IMR-90 (cell line): ENCODE data around the gene TRIM62. TPM values are rescaled to one million over a fixed set of nuclear protein-coding genes. Genes with fewer than 3 reads are reported as not detected.

Experiments used
- ATAC-seq: fragments of 200-7000 bp; cut with Tn5 transposase; 2 replicates; pipeline ENCODE4 v1.9.1; 2020; ENCODE audit warnings: low read depth, mild to moderate bottlenecking, moderate library complexity
- BruUV-seq: library from RNA; stranded (reverse); fragments of 400-500 nt; replicated peaks from 2 replicates; lab custom pipeline; 2021; lab: Mats Ljungman, UMichigan
- CTCF ChIA-PET: fragments of 300-600 bp; formaldehyde crosslinking; extraction: SDS; loops from one replicate; lab custom pipeline; 2021; ENCODE audit warnings: antibody characterized with exemption; lab: Yijun Ruan, JAX
- POLR2A ChIA-PET: fragments of 300-600 bp; sonication (Branson Sonifier 250); formaldehyde crosslinking; loops from one replicate; lab custom pipeline; 2022; ENCODE audit warnings: antibody characterized with exemption; ENCODE audit not compliant: unreplicated experiment; lab: Charles Lee
- DNase-seq: peaks from one replicate; pipeline ENCODE4 v3.0.0; 2013
- H2AFZ ChIP-seq: replicated peaks from 2 replicates; pipeline ENCODE3; 2013; ENCODE audit warnings: low read length, mild to moderate bottlenecking; ENCODE audit not compliant: poor library complexity
- H2AK5ac ChIP-seq: 2 replicates; pipeline ENCODE4 v1.6.1; 2013; ENCODE audit warnings: low read depth, low read length, inconsistent platforms
- H2AK9ac ChIP-seq: replicated peaks from 2 replicates; pipeline ENCODE3; 2013; ENCODE audit warnings: mild to moderate bottlenecking, low read depth, low read length, moderate library complexity; ENCODE audit not compliant: poor library complexity
- H2BK120ac ChIP-seq: 2 replicates; pipeline ENCODE4 v1.6.1; 2013; ENCODE audit warnings: low read depth, low read length, inconsistent platforms
- H2BK15ac ChIP-seq: 3 replicates; pipeline ENCODE4 v1.6.1; 2013; ENCODE audit warnings: low read depth, low read length, inconsistent platforms
- H2BK20ac ChIP-seq: 2 replicates; pipeline ENCODE4 v1.6.1; 2013; ENCODE audit warnings: low read depth, mild to moderate bottlenecking, inconsistent platforms, low read length, moderate library complexity
- H2BK5ac ChIP-seq: 2 replicates; pipeline ENCODE4 v1.6.1; 2013; ENCODE audit warnings: mild to moderate bottlenecking, low read depth, low read length, inconsistent platforms; ENCODE audit not compliant: poor library complexity, severe bottlenecking
- H3K14ac ChIP-seq: replicated peaks from 2 replicates; pipeline ENCODE4 v1.6.1; 2013; ENCODE audit warnings: low read depth, low read length, inconsistent platforms
- H3K18ac ChIP-seq: 2 replicates; pipeline ENCODE4 v1.6.1; 2013; ENCODE audit warnings: low read depth, low read length, control low read depth
- H3K23ac ChIP-seq: 2 replicates; pipeline ENCODE4 v1.6.1; 2013; ENCODE audit warnings: low read depth, low read length, inconsistent platforms
- H3K27ac ChIP-seq: 2 replicates; pipeline ENCODE4 v1.5.1; 2013; ENCODE audit warnings: mild to moderate bottlenecking, control low read depth, low read length; ENCODE audit not compliant: insufficient read depth
- H3K27me3 ChIP-seq: 2 replicates; pipeline ENCODE4 v1.6.1; 2013; ENCODE audit warnings: low read length; ENCODE audit not compliant: control insufficient read depth, insufficient read depth
- H3K36me3 ChIP-seq: 2 replicates; pipeline ENCODE4 v1.6.1; 2013; ENCODE audit warnings: low read length, mixed read lengths; ENCODE audit not compliant: control insufficient read depth, insufficient read depth
- H3K4ac ChIP-seq: 2 replicates; pipeline ENCODE4 v1.6.1; 2013; ENCODE audit warnings: low read depth, low read length, inconsistent platforms
- H3K4me1 ChIP-seq: 2 replicates; pipeline ENCODE4 v1.6.1; 2013; ENCODE audit warnings: low read length, mixed read lengths; ENCODE audit not compliant: control insufficient read depth, insufficient read depth
- H3K4me2 ChIP-seq: 2 replicates; pipeline ENCODE4 v1.6.1; 2013; ENCODE audit warnings: low read depth, mild to moderate bottlenecking, control low read depth, low read length, moderate library complexity
- H3K4me3 ChIP-seq: 2 replicates; pipeline ENCODE4 v1.5.1; 2013; ENCODE audit warnings: low read depth, mild to moderate bottlenecking, control low read depth, low read length, moderate library complexity; ENCODE audit not compliant: insufficient read depth
- H3K56ac ChIP-seq: 2 replicates; pipeline ENCODE4 v1.6.1; 2013; ENCODE audit warnings: low read length, inconsistent platforms; ENCODE audit not compliant: insufficient read depth; ENCODE audit errors: extremely low read depth
- H3K79me1 ChIP-seq, 2 experiments: 2 replicates each; pipeline ENCODE4 v1.6.1; 2013; ENCODE audit warnings: low read length in 2 of 2, inconsistent platforms in 1 of 2, low read depth in 1 of 2
- H3K9ac ChIP-seq: 2 replicates; pipeline ENCODE4 v1.6.1; 2013; ENCODE audit warnings: low read depth, low read length, control low read depth
- H3K9me1 ChIP-seq: 2 replicates; pipeline ENCODE4 v1.6.1; 2013; ENCODE audit warnings: low read length, inconsistent platforms; ENCODE audit not compliant: insufficient read depth
- H3K9me3 ChIP-seq: 2 replicates; pipeline ENCODE4 v1.6.1; 2013; ENCODE audit warnings: low read length; ENCODE audit not compliant: control insufficient read depth, insufficient read depth
- H4K20me1 ChIP-seq: 2 replicates; pipeline ENCODE4 v1.6.1; 2013; ENCODE audit warnings: low read length, inconsistent platforms; ENCODE audit not compliant: insufficient read depth
- H4K5ac ChIP-seq: 2 replicates; pipeline ENCODE4 v1.6.1; 2013; ENCODE audit warnings: mild to moderate bottlenecking, low read depth, low read length, control low read depth
- H4K8ac ChIP-seq, 2 experiments: 2 replicates each; pipeline ENCODE4 v1.6.1; 2013; ENCODE audit warnings: low read depth in 2 of 2, low read length in 2 of 2, control low read depth in 1 of 2, inconsistent platforms in 1 of 2
- H4K91ac ChIP-seq: 2 replicates; pipeline ENCODE4 v1.6.1; 2013; ENCODE audit warnings: low read depth, low read length, inconsistent platforms; ENCODE audit not compliant: insufficient read depth
- BHLHE40 ChIP-seq: fragments of 150-350 bp; IDR thresholded peaks from 2 replicates; pipeline ENCODE4 v1.6.1; 2016; ENCODE audit warnings: mild to moderate bottlenecking, low read depth, low read length
- CEBPB ChIP-seq: IDR thresholded peaks from 2 replicates; pipeline ENCODE4 v1.6.1; 2012; ENCODE audit warnings: low read depth, low read length, improper control_type of control experiment
- CHD1 ChIP-seq: IDR thresholded peaks from 2 replicates; pipeline ENCODE4 v1.6.1; 2012; ENCODE audit warnings: low read depth, low read length, improper control_type of control experiment
- CTCF ChIP-seq: conservative IDR thresholded peaks from 2 replicates; pipeline ENCODE4 v1.5.1; 2012; ENCODE audit warnings: mild to moderate bottlenecking, low read depth, low read length, improper control_type of control experiment
- ELK1 ChIP-seq: fragments of 150-350 bp; IDR thresholded peaks from 2 replicates; pipeline ENCODE4 v1.6.1; 2016; ENCODE audit warnings: low read depth, mild to moderate bottlenecking, low read length, moderate library complexity, borderline replicate concordance
- FOS ChIP-seq: fragments of 150-350 bp; IDR thresholded peaks from 2 replicates; pipeline ENCODE4 v1.6.1; 2016; ENCODE audit warnings: low read depth, low read length
- MAFK ChIP-seq: IDR thresholded peaks from 2 replicates; pipeline ENCODE4 v1.6.1; 2012; ENCODE audit warnings: low read depth, low read length, improper control_type of control experiment
- MAZ ChIP-seq: IDR thresholded peaks from 2 replicates; pipeline ENCODE4 v1.6.1; 2012; ENCODE audit warnings: low read depth, mild to moderate bottlenecking, low read length, improper control_type of control experiment, moderate library complexity, borderline replicate concordance
- MXI1 ChIP-seq: IDR thresholded peaks from 2 replicates; pipeline ENCODE4 v1.6.1; 2012; ENCODE audit warnings: low read depth, mild to moderate bottlenecking, low read length, moderate library complexity, borderline replicate concordance
- NFE2L2 ChIP-seq: fragments of 150-350 bp; IDR thresholded peaks from 2 replicates; pipeline ENCODE4 v1.6.1; 2016; ENCODE audit warnings: low read depth, mild to moderate bottlenecking, low read length
- POLR2A ChIP-seq: IDR thresholded peaks from 2 replicates; pipeline ENCODE4 v1.6.1; 2012; ENCODE audit warnings: mild to moderate bottlenecking, low read depth, low read length
- RAD21 ChIP-seq: IDR thresholded peaks from 2 replicates; pipeline ENCODE4 v1.6.1; 2012; ENCODE audit warnings: low read length, improper control_type of control experiment
- RCOR1 ChIP-seq: IDR thresholded peaks from 2 replicates; pipeline ENCODE4 v1.6.1; 2012; ENCODE audit warnings: mild to moderate bottlenecking, low read length, improper control_type of control experiment; ENCODE audit not compliant: insufficient replicate concordance
- RFX5 ChIP-seq: IDR thresholded peaks from 2 replicates; pipeline ENCODE4 v1.8.0; 2012; ENCODE audit warnings: low read depth, mild to moderate bottlenecking, low read length, moderate library complexity
- SMC3 ChIP-seq: fragments of 150-350 bp; IDR thresholded peaks from 2 replicates; pipeline ENCODE4 v1.6.1; 2016; ENCODE audit warnings: low read depth, mild to moderate bottlenecking, antibody characterized with exemption, low read length, moderate library complexity
- WGBS, 2 experiments: methylation state at CpG; one replicate each; pipeline versions ENCODE4 v1.1.5 to v1.1.7; 2013; ENCODE audit warnings: missing lambda C conversion rate in 2 of 2; ENCODE audit not compliant: insufficient read length in 1 of 2; ENCODE audit errors: extremely low coverage in 2 of 2; 5-methylcytosine and 5-hydroxymethylcytosine counted together
- dilution Hi-C: fragments of 300-500 bp; cut with HindIII; formaldehyde crosslinking; loops from one replicate; pipeline ENCODE4 v1.14.3; 2018; ENCODE audit warnings: low sequenced_read_pairs; ENCODE audit not compliant: unreplicated experiment
- in situ Hi-C: fragments of 300-500 bp; cut with MboI; formaldehyde crosslinking; loops from 3 replicates; pipeline ENCODE4 v1.14.3; 2019; ENCODE audit warnings: low sequenced_read_pairs, inconsistent platforms, mixed read lengths
- intact Hi-C: fragments of 100-400 bp; cut with micrococcal nuclease; formaldehyde crosslinking; loops from 2 replicates; pipeline ENCODE4 v1.10.0; 2022
- polyA plus RNA-seq, 3 experiments: library from polyadenylated mRNA; depleted of rRNA; stranded (reverse); fragments of >200 nt; gene quantifications; 2 replicates each; pipeline ENCODE4 v1.2.3, GENCODE V29; 2012; ENCODE audit warnings: low replicate concordance in 1 of 3
- total RNA-seq: library from RNA; depleted of rRNA; stranded (reverse); fragments of >200 nt; gene quantifications from 2 replicates; pipeline ENCODE4 v1.2.3, GENCODE V29; 2012

Gene TRIM62
- total and polyA plus RNA-seq, 2 of the 4 experiments (the other 2 are of a cell fraction), result 3.0 to 11.1 TPM

- Histone ChIP-seq H3K27me3 (no peaks in the 10 kb centered on the region), H3K56ac (no peak overlapping the region), H4K8ac (peak overlapping the region in 1 of 2 experiments; percentile 63; a peak in 1 of 4 replicates), H3K79me1 (peaks cover 22 to 57% of the 10 kb centered on the region in 2 experiments), H3K9me1 (peaks cover 15% of the 10 kb centered on the region), H3K4ac (peak overlapping the region; percentile 76), H4K20me1 (0 out of 2 replicates have a peak, but pooled peaks cover 4% of the 10 kb centered on the region), H4K91ac (peak overlapping the region; percentile 13; the same call in 1 of the 2 replicates), H3K9ac (no peak overlapping the region), H2BK15ac (no peak overlapping the region), H3K27ac (no peak overlapping the region), H3K4me2 (no peak overlapping the region), H2BK20ac (no peak overlapping the region), H2AK5ac (0 out of 2 replicates have a peak overlapping the region, but pooled peaks have one; percentile 78), H3K36me3 (peaks cover 16% of the 10 kb centered on the region; the same call in 1 of the 2 replicates), H3K23ac (peak overlapping the region; percentile 31; the same call in 1 of the 2 replicates), H2AK9ac (peak overlapping the region; percentile 57), H3K18ac (no peak overlapping the region), H3K4me1 (peaks cover 11% of the 10 kb centered on the region), H2AFZ (peak overlapping the region; percentile 46), H2BK120ac (peak overlapping the region; percentile 46; the same call in 1 of the 2 replicates), H2BK5ac (no peak overlapping the region), H3K9me3 (0 out of 2 replicates have a peak, but pooled peaks cover 3% of the 10 kb centered on the region), H3K4me3 (no peak overlapping the region), H3K14ac (peak overlapping the region; percentile 63; the same call in 1 of the 2 replicates), H4K5ac (no peak overlapping the region)
- ATAC-seq (peak; percentile 62), DNase-seq (peak; percentile 35)
- dilution Hi-C loops (no loop called here), intact Hi-C loops (no loop called here), in situ Hi-C loops (no loop called here)
- no TSS peak for BruUV-seq
- POLR2A ChIA-PET, result interaction anchor here (0.6 kb wide), 1 partner anchor 12 kb away, joined by 3 read pairs; no protein-coding TSS in a partner anchor
- WGBS, 2 experiments, result 42% methylated on average over 7 of the region's 11 CpGs; no CpG with 5 or more reads in 1 of the 2 experiments
- CTCF ChIA-PET, result interaction anchor here (1.1 kb wide), 1 partner anchor 195 kb away, joined by 3 read pairs; no protein-coding TSS in a partner anchor
- TF ChIP-seq ELK1 (no peak), BHLHE40 (no peak), MAFK (no peak), SMC3 (no peak), POLR2A (no peak), FOS (no peak), RAD21 (no peak), MAZ (no peak), CEBPB (no peak), MXI1 (no peak), NFE2L2 (no peak), CTCF (no peak), CHD1 (no peak), RCOR1 (no peak), RFX5 (no peak)
Measured at GRCh38 chr1:33169290-33170055, 12.4 kb downstream of the TRIM62 start.
